ENCODE data around the gene CNTFR. TPM values are rescaled to one million over a fixed set of nuclear protein-coding genes. Genes with fewer than 3 reads are reported as not detected.

Gene CNTFR
- total RNA-seq, 1 donor from 2014 or later = 7.4 TPM

- Mint-ChIP-seq H3K9me3 (ENCODE audit: unreplicated experiment) (no peaks in the 10 kb centered on the region), H3K27me3 (ENCODE audit: low read depth, unreplicated experiment) (peaks cover 45% of the 10 kb centered on the region), H3K36me3 (ENCODE audit: low read depth, unreplicated experiment) (peaks cover 3% of the 10 kb centered on the region), H3K4me3 (ENCODE audit: unreplicated experiment) (no peak overlapping the region), H3K4me1 (ENCODE audit: low read depth, unreplicated experiment) (peaks cover 4% of the 10 kb centered on the region), H3K27ac (ENCODE audit: unreplicated experiment) (no peak overlapping the region)
- no peak overlapping the region for H3K4me3 ChIP-seq (ENCODE audit: insufficient read depth, low read depth, low read length)
- no peak overlapping the region for H2AFZ ChIP-seq (ENCODE audit: low read depth, low read length)
- no peaks in the 10 kb centered on the region for H3K36me3 ChIP-seq (ENCODE audit: insufficient read depth, low read length)
- DNase-seq (ENCODE audit: low read depth) = no peak
- H3K27me3 ChIP-seq (ENCODE audit: insufficient read depth, low read length) = peaks cover 51% of the 10 kb centered on the region
- TF ChIP-seq, protein P1, sequence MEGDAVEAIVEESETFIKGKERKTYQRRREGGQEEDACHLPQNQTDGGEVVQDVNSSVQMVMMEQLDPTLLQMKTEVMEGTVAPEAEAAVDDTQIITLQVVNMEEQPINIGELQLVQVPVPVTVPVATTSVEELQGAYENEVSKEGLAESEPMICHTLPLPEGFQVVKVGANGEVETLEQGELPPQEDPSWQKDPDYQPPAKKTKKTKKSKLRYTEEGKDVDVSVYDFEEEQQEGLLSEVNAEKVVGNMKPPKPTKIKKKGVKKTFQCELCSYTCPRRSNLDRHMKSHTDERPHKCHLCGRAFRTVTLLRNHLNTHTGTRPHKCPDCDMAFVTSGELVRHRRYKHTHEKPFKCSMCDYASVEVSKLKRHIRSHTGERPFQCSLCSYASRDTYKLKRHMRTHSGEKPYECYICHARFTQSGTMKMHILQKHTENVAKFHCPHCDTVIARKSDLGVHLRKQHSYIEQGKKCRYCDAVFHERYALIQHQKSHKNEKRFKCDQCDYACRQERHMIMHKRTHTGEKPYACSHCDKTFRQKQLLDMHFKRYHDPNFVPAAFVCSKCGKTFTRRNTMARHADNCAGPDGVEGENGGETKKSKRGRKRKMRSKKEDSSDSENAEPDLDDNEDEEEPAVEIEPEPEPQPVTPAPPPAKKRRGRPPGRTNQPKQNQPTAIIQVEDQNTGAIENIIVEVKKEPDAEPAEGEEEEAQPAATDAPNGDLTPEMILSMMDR (IDR thresholded peaks at IDR 0.05; ENCODE audit: insufficient read depth, low read depth, low read length) = no peak
- TF ChIP-seq EZH2 (IDR thresholded peaks at IDR 0.05; ENCODE audit: insufficient read depth, low read length) = peak; percentile 66
- H3K9ac ChIP-seq (ENCODE audit: low read length) = no peak overlapping the region
- peaks cover 12% of the 10 kb centered on the region for H3K79me2 ChIP-seq (ENCODE audit: insufficient read depth, low read length)
- H3K4me2 ChIP-seq (ENCODE audit: low read length) = no peak overlapping the region
- H3K9me3 ChIP-seq (ENCODE audit: insufficient read depth, low read depth, low read length) = no peaks in the 10 kb centered on the region
- no peak overlapping the region for H3K27ac ChIP-seq (ENCODE audit: low read depth, low read length)
- peaks cover 6% of the 10 kb centered on the region for H4K20me1 ChIP-seq (ENCODE audit: insufficient read depth, low read length)
- H3K4me1 ChIP-seq (ENCODE audit: insufficient read depth, low read length) = peaks cover 6% of the 10 kb centered on the region
- FAIRE-seq = no peak
Observed at GRCh38 chr9:34623374-34624235, 34.1 kb upstream of the CNTFR start.

DNA sequence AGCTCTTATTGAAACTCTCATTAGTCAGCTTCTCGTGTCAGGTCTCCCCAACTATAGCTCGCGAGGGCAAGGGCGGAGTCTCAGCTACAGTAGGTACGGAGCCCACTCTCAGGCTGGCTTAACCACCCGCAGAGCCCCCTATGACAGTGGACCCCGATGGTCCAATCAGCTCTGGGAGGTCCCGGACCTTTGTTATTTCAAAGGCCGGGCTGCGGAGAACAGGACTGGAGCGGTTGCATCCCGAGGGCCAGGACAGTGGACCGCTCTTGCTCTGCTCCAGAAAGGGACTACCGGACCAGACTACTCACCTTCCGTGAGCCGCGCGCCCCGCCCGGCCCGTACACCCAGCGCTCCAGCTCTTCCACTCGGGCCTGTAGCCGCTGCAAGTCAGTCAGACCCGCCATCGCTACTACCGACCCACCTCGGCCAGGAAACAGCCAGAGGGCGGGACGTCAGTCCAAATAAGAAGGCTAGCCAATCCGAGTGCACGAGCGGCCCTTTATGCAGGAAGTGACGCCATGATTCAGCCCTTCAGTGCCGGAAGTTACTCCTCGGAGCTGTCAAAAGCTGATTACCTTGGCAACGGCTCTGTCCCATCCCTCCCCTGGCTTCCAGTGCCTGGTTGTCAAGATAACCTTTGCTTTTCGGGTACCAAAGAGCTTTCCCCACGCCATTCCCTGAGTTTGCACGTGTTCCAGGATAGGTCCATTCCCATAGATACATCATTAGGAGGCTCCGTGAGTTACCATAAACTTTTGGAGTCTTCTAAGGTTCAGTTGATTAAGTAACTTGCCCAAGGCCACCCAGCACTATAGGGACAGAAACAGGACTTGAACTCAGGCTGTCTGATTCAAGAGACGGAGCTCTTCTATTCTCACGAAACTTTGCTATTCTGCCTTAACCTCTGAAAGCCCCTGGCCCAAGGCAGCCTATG is 30.8 kb upstream of the CNTFR start, which contains the start of gene DCTN3:
Gene DCTN3, minus strand, starts transcription at position 435 of the 934 bp plus-strand sequence. Its CDS starts 31 bp downstream, at position 404.
- H3K4me3 Mint-ChIP-seq (ENCODE audit: unreplicated experiment) = peak within 1 kb of the TSS; percentile 94
- H2AFZ ChIP-seq (ENCODE audit: low read depth, low read length) = peak within 1 kb of the TSS; percentile 86
- DNase-seq (ENCODE audit: low read depth) = peak; percentile 91
- H3K27me3 ChIP-seq (ENCODE audit: insufficient read depth, low read length) = peaks cover 19% of the 10 kb centered on the region
- peak within 1 kb of the TSS; percentile 67 for H3K27ac Mint-ChIP-seq (ENCODE audit: unreplicated experiment)
- peak within 1 kb of the TSS; percentile 94 for H3K4me2 ChIP-seq (ENCODE audit: low read length)
- H3K9me3 Mint-ChIP-seq (ENCODE audit: unreplicated experiment) = no peaks in the 10 kb centered on the region
- H3K9me3 ChIP-seq (ENCODE audit: insufficient read depth, low read depth, low read length) = no peaks in the 10 kb centered on the region
- H4K20me1 ChIP-seq (ENCODE audit: insufficient read depth, low read length) = no peaks in the 10 kb centered on the region
- H3K9ac ChIP-seq (ENCODE audit: low read length) = peak within 1 kb of the TSS; percentile 85
- peaks cover 12% of the 10 kb centered on the region for H3K79me2 ChIP-seq (ENCODE audit: insufficient read depth, low read length)
- peaks cover 6% of the 10 kb centered on the region for H3K4me1 ChIP-seq (ENCODE audit: insufficient read depth, low read length)
- peak within 1 kb of the TSS; percentile 79 for H3K4me3 ChIP-seq (ENCODE audit: insufficient read depth, low read depth, low read length)
- peak; percentile 95 for FAIRE-seq
- peaks cover 3% of the 10 kb centered on the region for H3K4me1 Mint-ChIP-seq (ENCODE audit: low read depth, unreplicated experiment)
- H3K36me3 Mint-ChIP-seq (ENCODE audit: low read depth, unreplicated experiment) = peaks cover 15% of the 10 kb centered on the region
- H3K27me3 Mint-ChIP-seq (ENCODE audit: low read depth, unreplicated experiment) = peaks cover 16% of the 10 kb centered on the region
- H3K36me3 ChIP-seq (ENCODE audit: insufficient read depth, low read length) = peaks cover 13% of the 10 kb centered on the region
- TF ChIP-seq, protein P1 (IDR thresholded peaks at IDR 0.05; ENCODE audit: insufficient read depth, low read depth, low read length) = no peak
- no peak for TF ChIP-seq EZH2 (IDR thresholded peaks at IDR 0.05; ENCODE audit: insufficient read depth, low read length)
- H3K27ac ChIP-seq (ENCODE audit: low read depth, low read length) = peak within 1 kb of the TSS; percentile 49

Data from astrocyte (in vitro differentiated cells and primary cell).